Inferior parietal cortex (tissue), 1 donor: Measurements from ENCODE around the gene KCTD20.
"Not testable (repeated sequence)": the region's sequence is repeated elsewhere in the genome, so short reads cannot be mapped to it uniquely, and the experiment has no call there.

Source experiments
- DNase-seq: peaks from one replicate; pipeline ENCODE4 v3.0.0-alpha.2; 2016; ENCODE audit errors: extremely low spot score

The KCTD20 gene

DNA sequence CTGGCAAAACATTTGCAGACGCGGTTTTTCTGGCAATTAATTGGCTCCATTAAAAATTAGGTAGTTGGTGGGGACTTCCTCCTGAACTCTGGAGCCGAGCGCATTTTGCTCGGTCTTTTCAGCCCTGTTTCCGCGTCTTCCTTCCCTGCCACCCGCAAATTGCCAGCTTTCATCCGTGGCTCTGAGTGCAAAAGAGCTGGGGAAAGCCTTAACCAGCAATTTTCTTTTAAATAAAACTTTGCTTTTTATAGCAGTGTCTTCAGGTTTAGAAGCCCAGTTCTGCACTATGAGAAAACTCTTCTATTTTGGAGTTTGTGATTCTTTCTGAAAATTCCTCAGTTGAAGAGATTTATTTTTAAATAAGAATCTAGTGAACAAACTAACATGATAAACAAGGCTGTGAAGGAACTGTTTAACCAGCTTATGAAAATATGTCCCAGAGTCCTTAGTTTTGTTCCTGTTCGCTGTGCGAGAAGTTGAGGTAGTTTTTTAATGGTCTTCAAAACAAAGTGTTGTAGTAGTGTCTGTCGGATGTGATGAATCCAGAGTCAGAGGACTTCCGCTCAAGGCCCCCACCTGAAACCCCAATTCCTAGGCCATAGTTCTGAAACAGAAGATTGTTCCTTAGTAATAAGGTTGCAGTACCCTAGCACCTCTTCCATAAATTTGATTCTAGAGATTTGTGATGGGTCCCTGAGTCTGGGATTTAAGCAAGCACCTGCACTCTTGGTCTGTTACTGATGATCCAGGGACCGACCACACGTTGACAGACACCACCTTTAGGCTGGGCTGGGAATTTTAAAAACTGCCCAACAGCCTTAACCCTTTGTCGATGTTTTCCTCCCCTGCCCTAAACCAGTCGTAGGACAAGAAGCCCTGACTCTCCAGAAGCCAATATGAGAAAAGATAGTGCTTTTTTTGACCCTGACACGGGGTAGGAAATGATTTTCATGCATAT is 950 bp downstream of the KCTD20 start:
- DNase-seq = peak; percentile 49

DNA sequence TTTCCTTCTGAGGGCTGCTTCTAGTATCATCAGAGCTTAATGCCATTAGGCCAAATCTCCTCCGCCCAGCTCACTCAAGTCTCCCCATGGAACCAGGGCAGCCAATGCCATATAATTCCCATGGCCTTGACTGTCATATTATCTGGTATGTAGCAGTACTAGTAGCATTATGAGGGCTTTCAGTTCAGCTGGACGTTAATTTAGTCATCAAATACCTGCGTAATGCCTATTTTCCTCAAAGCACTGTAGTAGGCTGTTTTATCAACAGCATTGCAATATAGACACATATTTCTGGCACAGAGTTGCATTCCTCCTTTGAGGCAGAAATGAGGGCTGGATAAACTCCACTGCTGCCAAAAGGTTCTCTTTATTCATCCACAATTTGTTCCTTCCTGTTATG is 1.7 kb downstream of the KCTD20 start:
- no peak for DNase-seq

DNA sequence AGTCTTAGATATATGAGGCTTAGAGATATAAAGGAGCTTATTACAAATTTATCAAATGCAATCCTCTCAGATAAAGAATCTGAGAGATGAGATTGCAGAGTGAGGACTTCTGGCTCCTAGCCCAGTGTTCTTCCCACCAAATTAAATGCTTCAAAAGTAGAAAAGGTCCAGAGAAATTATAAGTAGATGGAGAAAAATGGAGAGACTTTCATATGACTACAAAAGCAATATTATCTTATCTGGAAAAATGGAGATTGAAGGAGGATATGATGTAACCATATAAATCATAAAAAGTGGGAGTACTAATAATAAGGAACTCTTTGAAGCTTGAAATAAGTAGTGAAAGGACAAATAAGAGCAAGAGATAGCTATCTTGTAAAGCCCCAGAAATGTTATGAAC is 2.8 kb downstream of the KCTD20 start:
- DNase-seq = no peak

DNA sequence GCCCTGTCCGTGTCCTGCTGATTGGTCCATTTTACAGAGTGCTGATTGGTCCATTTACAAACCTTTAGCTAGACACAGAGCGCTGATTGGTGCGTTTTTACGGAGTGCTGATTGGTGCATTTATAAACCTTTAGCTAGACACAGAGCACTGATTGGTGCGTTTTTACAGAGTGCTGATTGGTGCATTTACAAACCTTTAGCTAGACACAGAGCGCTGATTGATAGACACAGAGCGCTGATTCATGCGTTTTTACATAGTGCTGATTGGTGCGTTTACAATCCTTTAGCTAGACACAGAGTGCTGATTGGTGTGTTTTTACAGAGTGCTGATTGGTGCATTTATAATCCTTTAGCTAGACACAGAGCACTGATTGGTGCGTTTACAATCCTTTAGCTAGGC is 6.4 kb downstream of the KCTD20 start:
- not testable (repeated sequence) for DNase-seq

DNA sequence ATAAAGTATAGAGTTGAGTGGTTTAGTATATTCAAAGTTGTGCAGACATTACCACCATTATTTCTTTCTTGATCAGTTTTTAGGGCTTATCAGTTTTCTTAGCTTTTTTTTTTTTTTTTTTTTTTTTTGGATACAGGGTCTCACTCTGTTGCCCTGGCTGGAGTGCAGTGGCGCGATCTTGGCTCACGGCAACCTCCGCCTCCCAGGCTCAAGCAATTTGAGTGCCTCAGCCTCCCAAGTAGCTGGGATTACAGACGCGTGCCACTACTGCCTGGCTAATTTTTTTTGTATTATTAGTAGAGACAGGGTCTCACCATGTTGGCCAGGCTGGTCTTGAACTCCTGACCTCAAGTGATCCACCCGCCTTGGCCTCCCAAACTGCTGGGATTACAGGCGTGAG is 10.1 kb downstream of the KCTD20 start:
- DNase-seq = not testable (repeated sequence)

DNA sequence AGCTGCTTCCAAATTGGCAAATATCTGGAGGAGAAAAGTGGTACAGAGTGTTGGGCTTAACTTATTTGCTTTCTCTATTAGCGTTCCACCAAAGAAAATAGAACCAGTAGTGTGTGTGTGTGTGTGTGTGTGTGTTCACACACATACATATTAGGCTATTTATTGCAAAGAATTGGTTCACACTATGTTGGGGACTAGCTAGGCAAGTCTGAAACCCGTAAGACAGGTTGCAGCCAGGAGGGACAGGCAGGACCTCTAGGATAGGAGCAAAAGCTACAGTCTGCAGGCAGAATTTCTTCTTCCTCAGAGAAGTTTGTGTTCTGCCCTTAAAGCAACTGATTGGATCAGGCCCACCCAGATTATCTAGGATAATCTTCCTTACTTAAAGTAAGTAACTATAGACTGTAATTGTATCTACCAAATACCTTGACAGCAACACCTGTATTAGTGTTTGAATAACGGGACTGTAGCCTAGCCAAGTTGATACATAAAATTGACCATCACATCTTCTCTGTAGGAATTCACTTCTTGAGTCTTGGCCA is 12.8 kb downstream of the KCTD20 start:
- DNase-seq = no peak

DNA sequence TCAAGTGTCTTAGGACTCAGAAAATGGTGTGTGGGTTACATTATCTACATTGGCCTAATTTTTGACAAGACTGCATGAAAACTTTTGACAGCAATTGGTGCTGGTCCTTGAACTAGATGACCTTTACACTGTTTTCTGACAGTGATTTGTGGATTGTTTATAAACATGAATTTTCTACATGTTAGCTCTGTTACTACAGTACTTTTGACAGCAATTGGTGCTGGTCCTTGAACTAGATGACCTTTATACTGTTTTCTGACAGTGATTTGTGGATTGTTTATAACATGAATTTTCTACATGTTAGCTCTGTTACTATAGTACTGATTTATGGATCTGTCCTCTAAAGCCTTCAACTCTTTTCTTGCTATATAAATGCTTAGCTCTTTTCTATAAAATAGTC is 16.7 kb downstream of the KCTD20 start:
- no peak for DNase-seq

DNA sequence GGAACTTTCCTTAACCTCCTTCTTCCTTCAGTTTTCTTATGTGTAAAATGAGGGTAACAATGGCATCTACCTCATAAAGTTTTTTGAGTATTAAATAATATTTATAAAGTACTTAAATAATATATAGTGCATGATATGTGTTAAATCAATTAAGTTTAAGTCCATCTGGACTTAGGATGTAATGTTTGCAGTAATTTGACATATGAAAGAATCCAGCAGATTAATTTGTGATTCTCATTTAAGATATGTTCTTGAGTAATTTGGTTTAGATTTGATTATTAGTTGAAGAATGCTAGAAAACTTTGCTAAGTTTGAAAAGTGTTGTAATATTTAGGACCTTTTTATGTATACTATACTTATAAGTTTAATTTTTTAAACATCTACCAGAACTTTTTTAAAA is 18.1 kb downstream of the KCTD20 start:
- DNase-seq = no peak

DNA sequence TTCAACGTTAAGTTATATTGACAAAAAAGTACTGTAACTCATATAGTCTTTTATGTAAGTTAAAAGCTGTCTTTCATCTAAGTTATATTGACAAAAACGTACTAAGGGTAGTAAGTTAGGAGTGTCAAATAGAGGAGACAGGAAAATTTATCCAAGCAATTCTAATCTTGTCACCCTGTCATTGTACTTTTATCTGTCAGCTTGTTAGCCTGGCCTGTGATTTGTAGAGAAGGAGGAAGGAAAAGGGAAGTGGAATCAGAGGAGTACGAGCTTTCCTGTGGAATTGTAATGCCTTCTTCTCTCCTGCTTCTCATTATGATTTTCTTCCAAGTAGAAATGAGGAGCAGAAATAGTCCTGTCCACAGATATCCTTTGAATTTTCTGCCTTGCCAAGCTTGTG is 18.8 kb downstream of the KCTD20 start:
- no peak for DNase-seq

DNA sequence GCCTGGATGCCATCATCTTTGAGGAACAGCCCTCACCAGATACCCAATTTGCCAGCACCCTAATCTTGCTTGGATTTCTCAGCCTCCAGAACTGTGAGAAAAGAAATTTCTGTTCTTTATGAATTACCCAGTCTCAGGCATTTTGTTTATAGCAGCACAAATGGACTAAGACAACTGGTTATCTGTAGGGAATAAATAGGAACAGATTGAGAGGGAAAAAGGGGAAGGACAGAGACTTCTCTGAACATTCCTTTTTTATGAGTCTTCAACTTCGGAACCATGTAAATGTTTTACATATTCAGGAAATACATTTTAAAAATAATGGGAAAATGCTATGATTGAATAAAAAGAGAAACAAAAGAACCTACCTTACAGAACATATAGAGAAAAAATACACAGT is 20.9 kb downstream of the KCTD20 start:
- DNase-seq = no peak

DNA sequence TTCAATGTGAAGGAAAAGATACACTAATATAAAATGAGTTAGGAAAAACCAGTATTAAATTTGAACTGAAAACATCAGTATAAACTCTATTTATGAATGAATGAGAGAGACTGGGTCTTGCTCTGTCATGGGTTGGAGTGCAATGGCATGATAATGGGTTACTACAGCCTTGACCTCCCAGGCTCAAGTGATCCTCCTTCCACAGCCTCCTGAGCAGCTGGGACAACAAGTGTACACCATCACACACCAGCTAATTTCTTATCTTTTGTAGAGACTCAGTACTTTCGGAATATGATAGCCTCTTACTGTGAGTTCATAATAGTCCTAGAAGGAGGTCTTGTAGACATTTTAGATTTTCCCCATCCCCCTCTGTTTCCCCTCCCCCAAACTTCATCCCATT is 21.4 kb downstream of the KCTD20 start:
- no peak for DNase-seq

DNA sequence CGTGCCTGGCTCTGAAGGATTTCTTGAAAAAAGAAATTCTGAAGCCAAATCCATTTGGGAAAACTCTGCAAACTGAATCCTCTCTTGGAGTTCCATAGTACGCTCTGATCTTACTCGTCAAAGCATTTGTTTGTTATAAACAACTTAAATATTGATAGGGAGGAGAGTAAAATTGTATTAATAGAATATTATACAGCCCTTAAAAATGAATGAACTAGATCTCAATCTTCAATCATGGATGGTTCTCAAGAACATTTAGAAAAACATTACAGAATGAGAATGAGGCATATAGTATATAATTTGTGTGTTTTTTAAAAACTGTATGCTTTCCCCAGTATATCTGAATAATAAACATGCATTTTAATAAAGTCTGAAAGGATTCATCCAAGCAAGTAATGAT is 24.8 kb downstream of the KCTD20 start:
- DNase-seq = no peak

DNA sequence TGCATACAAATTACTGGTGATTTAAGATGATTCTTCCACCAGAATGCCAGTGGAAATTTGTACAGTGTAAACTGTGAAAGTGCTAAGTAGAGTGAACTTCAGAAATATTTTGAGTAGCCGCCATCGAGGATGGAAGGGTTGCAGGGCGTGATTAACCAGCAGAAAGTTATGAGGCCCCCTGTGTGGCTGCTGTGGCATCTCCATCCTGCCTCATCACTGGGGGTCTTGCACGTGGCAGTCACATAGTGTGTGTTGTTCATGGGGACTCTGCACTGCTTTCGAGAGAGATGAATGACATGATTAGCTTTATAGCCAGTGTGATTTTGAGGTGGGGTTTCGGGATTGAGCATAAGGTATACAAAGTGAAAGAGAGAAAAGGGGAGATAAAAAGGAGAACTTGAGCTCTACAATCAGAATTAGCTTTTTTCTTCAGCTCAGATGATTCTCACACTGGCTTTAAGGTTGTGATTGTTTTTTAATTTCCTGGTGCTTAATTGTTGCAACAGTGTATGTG is 26.4 kb downstream of the KCTD20 start:
- DNase-seq = no peak

DNA sequence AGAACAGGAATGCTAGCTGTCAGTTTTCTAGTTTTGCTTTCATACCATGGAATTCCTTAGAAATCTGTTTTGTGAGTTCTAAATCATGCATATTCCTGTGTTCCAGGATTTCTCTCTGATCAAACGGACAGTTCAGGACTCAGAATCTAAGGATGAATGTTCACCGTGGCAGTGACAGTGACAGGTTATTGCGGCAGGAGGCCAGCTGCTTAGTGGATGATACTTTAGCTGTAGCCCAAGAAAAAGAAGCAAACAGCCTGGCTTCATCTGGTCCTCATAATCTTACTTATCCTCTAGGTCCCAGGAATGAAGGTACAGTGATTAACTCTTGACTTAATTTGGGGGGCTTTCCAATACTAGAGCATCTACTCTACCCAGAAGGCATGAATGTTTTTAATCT is 27.1 kb downstream of the KCTD20 start:
- no peak for DNase-seq

DNA sequence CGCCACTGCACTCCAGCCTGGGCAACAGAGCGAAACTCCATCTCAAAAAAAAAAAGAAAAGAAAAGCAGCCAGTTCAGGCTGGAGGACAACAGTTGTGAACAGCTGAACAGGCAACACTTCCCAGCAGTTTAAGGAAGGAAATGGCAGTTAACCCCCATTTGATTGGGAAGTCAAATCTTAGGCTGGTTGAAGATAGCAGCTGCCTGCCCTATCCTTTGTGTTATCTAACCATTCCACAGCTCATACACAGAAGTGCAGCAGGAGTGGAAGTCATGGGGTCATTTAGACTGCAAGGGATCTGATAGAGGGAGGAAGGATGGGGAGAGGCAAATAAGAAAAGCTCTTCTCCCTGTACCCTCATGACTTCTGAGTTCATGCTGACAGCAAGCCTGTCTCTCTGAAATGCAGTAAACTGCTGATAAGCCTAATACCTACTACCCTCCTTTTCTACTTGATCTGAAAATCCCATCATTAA is 35.3 kb downstream of the KCTD20 start:
- no peak for DNase-seq

DNA sequence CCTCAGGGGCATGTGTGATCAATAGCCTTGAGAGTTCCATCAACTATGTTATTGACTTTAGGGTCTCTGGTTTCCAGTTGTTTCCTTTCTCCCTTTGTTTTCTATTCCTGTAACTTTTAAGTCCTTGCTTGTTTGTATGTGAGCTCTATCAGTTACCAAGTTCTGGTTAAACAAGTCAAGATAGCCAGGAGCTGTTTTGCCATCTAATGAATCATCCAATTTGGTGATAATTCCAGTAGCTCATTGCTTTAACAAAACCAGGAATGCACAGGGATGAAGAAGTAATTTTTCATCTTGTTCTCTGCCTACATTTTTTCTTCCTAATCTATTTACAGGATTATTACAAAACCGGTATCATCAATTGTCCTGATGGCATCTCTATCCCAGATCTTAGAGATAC is 36.5 kb downstream of the KCTD20 start:
- no peak for DNase-seq

DNA sequence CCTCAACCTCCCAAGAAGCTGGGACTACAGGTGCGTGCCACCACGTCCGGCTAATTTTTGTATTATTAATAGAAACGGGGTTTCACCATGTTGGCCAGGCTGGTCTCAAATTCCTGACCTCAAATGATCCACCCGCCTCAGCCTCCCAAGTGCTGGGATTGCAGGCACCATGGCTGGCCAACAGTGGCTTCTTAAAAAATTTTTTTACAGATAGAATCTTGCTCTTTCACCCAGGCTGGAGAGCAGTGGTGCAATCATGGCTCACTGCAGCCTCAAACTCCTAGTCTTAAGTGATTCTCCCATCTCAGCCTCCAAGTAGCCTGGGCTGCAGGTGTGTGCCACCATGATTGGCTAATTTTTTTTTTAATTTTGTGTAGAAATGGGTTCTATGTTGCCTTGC is 40.5 kb downstream of the KCTD20 start:
- DNase-seq = not testable (repeated sequence)

DNA sequence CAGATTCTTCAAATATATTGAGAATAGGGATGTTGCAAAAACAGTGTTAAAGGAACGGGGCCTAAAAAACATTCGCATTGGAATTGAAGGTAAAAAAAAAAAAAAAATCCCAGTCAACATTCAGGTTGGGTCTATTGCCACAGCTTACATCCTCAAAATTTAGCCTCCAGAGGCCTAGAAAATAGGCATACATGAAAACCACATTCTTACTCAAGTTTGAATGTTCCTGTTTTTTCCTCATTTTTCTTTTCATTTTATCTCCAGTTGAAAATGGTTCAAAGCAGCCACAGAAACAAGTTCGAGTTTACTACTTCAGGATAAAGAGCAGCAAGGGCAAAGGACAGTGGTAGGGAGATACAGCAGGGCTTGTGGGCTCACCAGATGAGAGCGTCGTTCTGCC is 41.9 kb downstream of the KCTD20 start:
- DNase-seq = no peak

DNA sequence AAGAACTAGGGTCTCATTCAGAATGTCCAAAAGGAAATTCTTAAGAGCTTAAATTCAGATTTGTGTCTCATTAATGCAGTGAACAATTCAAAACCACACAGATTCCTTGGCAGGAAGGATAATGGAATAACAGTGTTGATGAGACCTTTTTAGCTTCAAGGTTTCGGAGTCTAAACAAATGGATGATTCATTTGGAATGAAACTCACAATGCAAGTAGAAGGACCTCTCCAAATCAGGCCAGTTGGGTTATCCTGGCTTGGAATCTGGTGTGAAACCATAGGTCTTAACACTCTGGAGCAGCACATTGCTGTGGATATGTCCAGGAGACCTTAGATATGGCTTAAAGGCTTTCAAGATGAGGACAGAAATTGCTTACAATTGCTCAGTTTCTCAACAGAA is 44.9 kb downstream of the KCTD20 start:
- no peak for DNase-seq

DNA sequence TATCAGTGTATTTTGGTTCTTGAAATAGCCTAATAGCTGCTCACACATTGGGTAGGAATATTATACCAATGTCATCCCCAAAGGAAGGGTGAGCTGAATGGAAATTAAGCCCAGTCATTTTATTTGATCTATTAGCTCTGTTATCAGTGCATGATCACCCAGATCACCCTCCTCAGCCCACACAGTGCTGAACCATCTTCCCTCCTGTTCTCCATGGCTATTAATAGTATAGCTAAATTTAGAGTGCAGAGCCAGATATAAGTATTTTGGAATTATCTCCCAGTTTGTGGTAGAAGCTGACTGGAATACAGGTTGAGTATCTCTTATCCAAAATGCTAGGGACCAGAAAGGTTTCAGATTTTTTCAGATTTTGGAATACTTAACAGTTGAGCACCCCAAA is 45.4 kb downstream of the KCTD20 start:
- no peak for DNase-seq

DNA sequence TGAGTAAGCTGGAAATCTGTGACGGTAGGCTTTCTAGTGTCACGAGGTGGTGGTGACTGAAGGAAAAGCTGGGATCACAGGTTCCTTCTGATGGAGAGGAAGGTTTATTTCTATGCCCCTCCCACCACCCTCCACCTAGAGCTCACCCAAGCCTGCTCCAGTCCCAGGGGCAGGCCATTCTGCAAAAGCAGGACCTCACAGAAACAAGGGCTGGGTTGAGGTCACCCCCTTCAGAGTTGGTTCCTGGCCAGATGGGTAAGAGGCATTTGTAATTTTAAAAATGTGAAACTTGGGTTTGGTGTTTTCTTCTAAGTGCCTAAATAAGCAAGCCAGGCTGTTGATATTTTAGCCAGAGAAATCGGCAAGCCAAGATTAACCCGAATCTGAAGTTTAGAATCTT is 46.6 kb downstream of the KCTD20 start:
- no peak for DNase-seq

DNA sequence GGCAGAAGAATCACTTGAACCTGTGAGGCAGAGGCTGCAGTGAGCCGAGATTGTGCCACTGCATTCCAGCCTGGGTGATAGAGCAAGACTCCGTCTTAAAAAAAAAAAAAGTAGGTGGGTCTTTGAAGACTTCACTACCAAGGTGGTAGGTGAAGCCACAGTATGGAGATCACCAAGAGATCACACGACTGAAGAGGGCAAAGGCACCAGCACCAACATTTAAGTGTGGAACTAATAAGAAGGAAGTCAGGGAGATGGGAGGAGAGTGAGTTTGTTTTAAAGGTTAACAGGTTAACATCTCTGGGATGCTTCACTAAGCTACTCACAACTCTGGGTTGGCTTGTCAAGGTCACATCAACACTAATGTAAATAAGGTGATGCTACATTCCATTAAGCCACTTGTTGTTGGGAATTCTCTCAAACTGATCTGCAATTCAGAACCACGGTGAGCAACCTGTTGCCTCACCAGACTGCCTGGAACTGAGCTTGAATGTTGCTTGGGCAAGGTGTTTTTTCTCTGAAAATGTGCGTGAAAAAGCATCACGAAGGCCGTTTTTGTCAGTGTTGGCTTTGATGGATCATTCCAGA is 48.7 kb downstream of the KCTD20 start:
- DNase-seq = no peak

DNA sequence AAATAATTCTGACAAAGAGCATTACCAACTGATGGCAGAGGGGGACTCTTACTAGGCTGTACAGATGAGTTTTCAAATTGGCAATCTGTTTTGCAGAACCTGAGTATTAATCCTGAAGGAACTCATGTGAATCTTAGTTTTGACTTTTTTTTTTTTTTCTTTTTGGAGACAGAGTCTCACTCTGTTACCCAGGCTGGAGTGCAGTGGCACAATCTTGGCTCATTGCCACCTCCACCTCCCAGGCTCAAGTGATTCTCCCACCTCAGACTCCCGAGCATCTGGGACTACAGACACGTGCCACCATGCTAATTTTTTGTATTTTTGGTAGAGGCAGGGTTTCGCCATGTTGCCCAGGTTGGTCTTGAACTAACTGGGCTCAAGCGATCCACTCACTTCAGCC is 49.3 kb downstream of the KCTD20 start:
- no peak for DNase-seq
